ENCODE measurements around the gene RABGEF1.
"Not testable (repeated sequence)": the region's sequence is repeated elsewhere in the genome, so short reads cannot be mapped to it uniquely, and the experiment has no call there.

RABGEF1 gene

DNA sequence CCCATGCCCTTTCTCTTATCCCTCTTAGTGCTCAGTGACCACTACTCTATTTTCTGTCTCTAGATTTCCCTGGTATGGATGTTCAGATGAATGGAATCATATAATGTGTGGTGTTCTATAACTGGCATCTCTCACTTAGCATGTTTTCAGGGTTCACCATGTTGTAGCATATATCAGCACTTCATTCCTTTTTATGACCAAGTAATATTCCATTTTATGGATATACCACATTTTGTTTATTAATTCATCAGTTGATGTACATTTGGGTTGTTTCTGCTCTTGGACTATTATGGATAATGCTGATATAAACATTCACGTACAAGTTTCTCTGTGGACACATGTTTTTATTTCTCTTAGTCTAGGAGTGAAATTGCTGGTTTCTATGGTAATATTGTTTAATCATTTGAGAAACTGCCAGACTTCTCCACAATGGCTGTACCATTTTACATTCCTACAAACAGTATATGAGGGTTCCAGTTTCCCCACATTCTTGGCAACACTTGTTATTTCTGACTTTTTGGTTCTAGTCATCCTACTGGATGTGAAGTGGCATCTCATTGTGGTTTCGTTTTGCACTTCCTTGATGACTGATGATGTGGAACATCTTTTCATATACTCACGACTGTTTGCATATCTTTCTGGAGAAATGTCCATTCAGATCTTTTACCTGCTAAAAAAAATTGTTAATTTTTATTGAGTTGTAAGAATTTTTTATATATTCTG is 23.3 kb downstream of the RABGEF1 start:
- not testable (repeated sequence) for DNase-seq (ENCODE audit: extremely low read depth in 1 of 2, low read depth in 1 of 2)

DNA sequence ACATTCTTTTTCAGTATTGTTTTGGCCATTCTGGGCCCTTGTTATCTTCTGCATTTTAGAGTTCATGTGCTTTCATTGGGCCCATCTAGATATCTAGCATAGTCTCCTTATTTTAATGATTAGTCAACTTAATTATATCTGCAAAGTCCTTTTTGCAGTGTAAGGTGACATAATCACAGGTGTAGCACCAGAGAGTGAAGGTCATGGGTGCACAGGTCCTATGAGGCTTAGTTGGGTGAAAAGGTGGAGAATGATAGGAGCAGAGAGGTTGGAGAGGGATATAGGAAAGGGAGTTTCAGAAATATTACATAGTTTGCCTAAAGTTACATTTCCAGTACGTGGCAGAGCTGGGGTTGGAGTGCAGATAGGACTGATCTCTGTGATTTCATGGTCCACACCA is 24.4 kb downstream of the RABGEF1 start:
- DNase-seq (ENCODE audit: extremely low read depth in 1 of 2, low read depth in 1 of 2): not testable (repeated sequence)

DNA sequence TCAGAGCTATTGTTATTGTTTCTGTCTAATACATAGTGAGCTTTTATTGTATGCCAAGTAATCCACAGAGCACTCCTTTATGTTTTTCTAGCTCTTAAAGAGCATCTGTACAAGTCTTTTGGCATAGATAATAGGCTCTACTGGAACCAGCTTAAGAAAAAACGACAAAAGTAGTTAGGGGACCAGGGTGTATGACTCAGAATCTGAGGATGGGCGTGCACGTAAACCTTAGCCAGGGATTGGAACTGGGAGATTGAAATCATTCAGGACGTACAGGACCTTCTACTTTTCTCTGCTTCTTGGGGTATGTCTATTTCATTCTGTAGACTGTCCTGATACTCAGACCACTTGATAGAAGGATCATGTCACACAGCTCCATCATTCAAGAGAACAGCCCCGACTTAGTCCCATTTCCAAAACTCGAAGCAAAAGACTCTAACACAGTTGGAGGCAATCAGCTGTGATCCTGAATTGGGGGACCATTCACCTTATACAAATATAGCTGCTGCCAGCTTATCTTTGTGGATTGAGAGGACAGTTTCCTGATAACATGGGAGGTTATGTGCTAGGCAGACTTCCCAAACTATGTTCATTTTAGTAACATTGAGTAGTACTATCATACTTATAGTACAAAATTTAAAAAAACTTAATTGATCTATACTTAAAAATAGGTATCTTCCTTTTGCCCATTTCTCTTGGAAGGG is 24.9 kb downstream of the RABGEF1 start:
- DNase-seq (ENCODE audit: extremely low read depth in 1 of 2, low read depth in 1 of 2): not testable (repeated sequence)

DNA sequence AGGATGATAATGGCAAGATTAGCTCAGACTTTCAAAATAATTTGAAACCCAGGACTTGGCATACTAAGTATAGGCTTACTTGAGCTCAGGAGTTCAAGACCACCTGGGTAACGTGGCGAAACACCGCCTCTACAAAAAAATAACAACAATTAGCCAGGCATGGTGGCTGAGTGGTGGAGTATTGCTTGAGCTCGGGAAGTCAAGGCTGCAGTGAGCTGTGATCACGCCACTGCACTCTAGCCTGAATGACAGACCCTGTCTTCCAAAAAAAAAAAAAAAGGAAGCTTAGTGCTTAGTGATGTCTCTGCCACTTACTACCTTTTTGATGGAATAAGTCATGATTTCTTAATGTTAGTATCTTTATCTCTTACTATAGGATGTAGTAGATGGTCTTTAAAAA is 25.5 kb downstream of the RABGEF1 start:
- DNase-seq (ENCODE audit: extremely low read depth in 1 of 2, low read depth in 1 of 2): no peak

DNA sequence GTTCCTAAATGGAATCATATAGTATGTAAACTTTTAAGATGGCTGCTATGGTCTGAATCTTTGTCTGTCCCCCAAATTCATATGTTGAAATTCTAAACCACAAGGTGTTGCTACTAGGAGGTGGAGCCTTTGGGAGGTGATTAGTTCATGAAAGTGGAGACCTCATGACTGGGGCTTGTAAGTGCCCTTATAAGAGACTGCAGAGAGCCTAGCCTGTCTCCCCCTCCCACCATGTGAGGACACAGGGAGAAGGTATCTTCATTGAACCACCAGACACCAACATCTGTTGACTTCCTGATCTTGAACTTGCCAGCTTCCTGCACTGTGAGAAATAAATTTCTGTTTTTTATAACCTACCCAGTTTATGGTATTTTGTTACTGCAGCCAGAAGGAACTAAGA is 27.0 kb downstream of the RABGEF1 start:
- not testable (repeated sequence) for DNase-seq (ENCODE audit: extremely low read depth in 1 of 2, low read depth in 1 of 2)

DNA sequence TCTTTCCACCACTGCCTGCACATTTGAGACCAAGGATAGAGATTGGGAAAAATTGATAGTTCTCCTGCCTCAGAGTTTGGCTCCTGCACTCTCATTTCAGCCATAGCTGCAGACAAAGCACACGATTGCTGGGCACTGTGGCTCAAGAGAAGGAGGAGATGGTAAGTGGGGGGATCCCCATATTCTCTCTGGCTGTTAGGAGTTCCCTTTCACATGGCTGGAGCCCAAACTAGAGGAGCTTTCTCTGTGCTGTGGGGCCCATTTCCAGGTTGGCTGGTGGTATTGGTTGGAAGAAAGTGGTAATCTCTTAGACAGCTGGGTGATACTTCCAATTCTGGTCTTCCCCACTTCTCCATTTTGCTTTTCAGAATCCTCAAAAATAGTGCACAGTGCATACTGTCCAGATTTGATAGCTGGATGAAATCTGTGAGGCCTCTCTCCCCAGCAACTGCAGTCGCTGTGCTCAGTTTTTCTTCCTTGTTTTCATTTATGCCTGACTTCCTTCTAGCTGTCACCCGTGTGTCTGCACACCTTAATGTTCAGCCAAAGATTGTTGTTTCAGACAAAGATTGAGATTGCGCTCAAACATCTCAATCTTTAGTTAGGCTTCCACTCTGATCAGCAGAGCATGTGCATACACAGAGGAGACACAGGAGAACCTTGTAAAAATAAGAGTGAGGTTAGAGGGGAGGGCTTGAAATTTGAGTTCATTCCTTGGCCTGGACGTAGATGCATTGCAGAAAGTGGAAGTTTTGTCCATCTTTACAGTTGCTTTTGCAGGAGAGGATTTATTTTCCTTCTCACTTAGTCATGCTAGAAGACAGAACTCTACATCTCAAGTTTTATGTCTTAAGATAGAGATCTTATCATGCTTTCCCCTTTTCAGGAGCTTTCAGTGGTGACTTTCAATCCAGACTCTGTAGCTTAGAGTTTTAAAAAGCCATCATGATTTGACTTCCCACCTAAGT is 28.6 kb downstream of the RABGEF1 start:
- no peak for DNase-seq (ENCODE audit: extremely low read depth in 1 of 2, low read depth in 1 of 2)

DNA sequence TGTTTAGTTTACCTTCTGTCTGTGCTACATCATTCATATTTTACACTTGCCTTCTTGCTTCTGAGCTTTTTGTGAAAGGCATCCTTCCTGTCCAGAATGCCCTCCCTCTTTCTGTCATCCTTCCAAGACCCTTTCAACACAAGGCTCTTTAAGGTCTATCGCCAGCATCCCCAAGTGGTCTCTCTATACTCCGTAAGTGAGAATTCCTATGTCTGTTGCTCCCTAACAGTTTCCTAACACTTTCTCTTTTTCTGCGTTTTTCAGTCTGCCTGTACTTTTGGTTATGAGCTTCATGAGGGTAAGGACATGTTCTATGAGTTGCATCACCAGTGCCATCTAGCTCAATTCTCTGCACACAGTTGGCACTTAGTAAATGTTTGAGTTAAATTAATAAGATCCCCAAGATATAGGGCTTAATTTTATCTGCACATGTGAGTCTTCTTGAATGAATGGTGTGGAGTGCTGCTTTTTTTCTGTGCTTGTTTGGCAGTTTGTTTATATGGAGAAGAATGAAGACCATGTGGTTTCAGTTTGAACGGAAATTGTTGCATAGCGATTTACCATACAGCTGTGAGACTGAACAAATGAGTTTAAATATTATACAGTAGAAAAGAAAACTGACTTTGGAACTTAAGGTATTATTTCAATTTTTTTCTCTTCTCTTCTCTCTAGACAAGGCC is 29.4 kb downstream of the RABGEF1 start:
- DNase-seq (ENCODE audit: extremely low read depth in 1 of 2, low read depth in 1 of 2): no peak

DNA sequence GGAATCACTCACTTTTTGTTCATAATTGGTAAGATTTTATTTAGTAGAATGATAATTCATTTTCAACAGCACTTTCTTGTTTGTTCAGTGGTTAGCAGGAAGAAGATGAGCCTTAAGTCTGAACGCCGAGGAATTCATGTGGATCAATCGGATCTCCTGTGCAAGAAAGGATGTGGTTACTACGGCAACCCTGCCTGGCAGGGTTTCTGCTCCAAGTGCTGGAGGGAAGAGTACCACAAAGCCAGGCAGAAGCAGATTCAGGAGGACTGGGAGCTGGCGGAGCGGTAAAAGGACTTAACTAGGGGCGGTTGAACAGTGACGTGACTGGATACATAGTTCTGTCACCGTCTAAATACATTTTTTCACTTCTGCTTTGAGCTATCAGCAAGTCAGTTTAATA is 31.3 kb downstream of the RABGEF1 start:
- DNase-seq (ENCODE audit: extremely low read depth in 1 of 2, low read depth in 1 of 2): no peak

DNA sequence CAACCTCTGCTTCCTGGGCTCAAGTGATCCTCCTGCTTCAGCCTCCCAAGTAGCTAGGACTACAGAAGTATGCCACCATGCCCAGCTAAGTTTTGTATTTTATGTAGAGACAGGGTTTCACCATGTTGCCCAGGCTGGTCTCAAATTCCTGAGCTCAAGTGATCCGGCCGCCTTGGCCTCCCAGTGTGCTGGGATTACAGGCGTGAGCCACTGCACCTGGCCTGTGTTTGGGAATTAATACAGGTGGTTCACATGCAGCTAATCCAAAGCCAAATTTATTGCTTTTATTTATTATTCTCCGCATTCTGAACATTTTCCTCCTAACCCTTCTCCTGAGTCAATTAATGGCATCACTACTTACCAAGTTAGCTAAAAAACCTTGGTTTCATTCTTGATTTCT is 33.2 kb downstream of the RABGEF1 start:
- not testable (repeated sequence) for DNase-seq (ENCODE audit: extremely low read depth in 1 of 2, low read depth in 1 of 2)

DNA sequence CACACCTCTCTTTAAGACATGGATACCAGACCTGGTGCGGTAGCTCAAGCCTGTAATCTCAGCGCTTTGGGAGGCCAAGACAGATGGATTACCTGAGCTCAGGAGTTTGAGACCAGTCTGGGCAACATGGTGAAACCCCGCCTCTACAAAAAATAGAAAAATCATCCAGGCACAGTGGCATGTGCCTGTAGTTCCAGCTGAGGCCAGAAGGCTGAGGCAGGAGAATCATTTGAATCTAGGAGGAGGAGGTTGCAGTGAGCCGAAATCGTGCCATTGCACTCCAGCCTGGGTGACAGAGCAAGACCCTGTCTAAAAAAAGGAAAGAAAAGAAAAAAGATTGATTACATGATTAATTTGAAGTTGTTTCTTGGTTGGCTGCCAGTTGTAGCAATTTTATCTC is 35.9 kb downstream of the RABGEF1 start:
- not testable (repeated sequence) for DNase-seq (ENCODE audit: extremely low read depth in 1 of 2, low read depth in 1 of 2)

DNA sequence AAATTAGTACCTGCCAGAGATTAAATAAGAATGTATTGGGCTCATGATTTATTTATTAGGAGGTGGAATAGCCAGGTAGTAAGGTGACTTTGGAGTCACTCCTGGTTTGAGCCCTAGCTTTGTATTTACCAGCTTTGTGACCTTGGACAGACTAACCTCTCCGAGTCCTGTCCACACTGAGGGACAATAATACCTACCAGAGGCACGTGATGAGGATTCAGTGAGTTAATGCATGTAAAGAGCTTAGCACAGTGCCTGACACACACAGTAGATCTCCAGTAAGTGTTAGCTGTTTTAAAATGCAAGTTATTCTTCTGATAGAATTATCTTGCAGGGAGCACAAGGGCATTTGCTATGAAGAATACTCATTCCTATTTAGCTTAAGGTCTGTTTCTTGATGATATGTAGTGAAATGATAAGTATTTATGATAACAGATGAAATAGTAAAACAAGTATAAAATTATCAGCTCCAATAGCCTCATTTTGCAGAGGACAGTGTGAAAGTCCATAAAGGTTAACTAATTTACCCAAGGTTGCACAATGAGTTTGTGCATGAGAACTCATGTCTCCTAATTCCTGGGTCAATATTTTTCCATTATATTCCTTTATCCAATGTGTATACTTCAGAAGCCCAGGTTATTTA is 36.4 kb downstream of the RABGEF1 start:
- no peak for DNase-seq (ENCODE audit: extremely low read depth in 1 of 2, low read depth in 1 of 2)

DNA sequence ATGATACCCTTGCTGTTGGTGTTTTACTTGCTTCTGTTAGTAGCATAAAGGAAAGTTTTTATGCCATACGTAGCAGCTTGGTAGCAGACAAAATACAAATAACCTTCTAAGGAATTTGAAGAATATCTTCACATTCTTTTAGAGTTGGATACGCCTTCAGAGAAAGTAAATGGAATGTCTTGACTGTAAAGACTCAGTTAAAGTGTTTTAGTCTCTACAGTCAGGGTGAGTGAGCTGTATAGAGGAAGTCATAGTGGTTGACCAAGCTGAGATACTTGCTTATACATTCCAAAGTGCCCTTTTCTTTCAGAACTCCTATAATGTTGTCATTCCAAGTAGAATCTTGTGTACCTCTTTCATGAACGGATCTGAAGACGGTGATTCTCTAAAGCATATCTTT is 37.7 kb downstream of the RABGEF1 start:
- DNase-seq (ENCODE audit: extremely low read depth in 1 of 2, low read depth in 1 of 2): no peak

DNA sequence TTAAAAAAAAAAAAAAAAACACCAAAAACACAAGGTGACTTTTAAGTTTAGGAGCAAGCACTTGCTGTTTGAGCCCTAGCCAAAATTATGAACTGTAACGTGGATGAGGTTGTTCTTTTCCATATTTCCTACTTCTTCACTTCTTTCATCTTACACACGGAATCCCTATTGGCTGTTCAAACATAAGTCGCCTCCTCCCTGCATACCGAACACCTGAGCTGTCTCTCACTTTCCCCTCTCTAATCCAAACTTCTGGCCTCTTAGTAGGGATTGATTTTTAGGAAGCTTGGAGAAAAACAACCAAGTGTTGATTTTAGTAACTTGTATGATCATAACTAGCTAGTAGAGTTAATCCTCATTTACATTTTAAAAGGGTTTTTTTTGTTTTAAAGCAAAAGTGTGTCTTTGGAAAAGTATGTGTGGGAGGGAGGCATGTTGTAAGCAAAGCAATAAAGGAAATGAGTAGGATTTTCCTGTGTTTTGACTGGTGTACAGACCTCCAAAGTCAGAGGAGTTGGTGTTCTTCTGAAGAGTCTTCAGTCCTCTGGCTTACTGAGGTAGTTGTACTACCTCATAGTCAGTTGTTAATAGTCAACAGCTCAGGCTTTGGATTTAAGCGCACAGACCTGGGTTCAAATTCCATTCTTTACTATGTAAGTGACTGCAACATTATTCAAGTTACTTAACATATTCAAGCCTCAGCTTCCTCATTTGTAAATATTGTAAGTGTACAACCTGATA is 39.3 kb downstream of the RABGEF1 start:
- DNase-seq (ENCODE audit: extremely low read depth in 1 of 2, low read depth in 1 of 2): no peak

DNA sequence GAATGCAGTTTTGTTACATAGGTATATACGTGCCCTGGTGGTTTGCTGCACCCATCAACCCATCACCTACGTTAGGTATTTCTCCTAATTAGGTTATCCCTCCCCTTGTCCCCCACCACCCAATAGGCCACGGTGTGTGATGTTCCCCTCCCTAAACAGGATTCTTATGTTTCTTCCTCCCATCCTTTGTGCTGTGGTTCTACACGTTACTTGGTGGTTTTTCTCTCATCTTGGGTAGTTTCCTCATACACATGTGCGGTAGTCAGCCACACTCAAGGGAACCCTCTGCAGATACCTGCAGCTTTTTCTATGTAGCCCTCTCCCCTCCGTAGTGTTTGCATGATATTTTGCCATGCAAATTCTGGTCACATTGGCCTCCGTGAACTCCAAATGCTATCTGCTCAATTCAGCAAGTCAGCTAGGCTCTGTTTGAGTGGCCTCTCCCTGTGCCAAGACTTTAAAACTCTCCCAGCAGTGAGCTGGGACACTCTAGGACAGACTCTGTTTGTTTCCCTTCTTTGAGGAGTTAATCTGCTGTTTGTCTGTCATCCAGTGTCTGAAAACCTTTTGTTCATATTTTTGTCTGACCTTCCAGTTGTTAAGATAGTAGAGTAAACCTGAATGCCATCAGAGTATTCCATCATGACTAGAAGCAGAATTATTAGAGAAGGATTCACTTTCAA is 41.0 kb downstream of the RABGEF1 start:
- no peak for DNase-seq (ENCODE audit: extremely low read depth in 1 of 2, low read depth in 1 of 2)

DNA sequence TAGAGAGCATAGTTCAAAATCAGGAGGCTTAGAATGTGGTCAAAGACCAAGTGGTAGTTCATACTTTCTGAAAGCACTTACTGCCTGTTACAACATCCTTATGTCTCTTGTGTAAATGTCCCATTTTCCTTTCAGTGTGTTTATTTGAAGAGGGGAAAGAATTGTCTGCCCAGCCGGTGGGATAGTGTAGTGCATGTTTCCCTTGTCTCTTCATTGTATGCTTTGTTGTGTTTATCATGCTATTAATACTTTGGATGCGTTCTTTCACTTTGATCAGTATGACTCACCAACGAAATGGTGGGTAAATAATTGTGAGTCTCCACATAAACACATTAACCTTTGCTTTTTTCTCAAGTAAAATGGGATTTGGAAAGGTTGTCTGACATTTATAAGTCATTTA is 42.3 kb downstream of the RABGEF1 start:
- DNase-seq (ENCODE audit: extremely low read depth in 1 of 2, low read depth in 1 of 2): not testable (repeated sequence)

DNA sequence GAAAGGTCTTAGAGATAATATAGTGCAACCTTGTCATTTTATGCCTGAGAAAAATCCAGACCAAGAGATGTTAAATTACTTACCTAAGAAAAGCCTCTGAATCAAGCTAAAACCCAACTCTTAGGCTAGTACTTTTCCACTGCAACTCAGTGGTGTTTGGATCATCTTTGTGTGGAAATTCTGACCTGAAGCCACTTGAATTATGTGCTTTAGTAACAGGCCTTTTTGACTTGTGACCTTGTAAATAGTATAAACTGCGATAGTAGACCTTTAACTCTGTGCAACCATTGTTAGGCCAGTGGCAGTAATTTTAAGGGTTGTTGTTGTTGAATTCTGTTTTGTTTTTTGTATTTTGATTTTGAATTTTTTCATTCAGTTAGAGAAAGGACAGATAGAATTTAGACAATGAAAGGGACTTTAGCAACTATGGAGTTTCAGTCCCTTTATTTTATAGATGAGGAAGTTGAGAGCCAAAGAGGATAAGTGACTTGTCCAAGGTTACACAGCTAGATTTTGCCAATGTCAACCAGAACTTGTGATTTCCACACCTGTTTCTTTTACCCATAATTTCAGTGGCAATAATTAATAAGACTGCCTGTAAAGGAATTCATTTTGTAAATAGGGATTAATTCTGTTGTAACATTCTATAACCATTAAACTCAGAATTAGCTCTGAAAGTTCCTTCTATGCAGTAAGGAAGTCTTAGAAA is 43.5 kb downstream of the RABGEF1 start:
- not testable (repeated sequence) for DNase-seq (ENCODE audit: extremely low read depth in 1 of 2, low read depth in 1 of 2)

DNA sequence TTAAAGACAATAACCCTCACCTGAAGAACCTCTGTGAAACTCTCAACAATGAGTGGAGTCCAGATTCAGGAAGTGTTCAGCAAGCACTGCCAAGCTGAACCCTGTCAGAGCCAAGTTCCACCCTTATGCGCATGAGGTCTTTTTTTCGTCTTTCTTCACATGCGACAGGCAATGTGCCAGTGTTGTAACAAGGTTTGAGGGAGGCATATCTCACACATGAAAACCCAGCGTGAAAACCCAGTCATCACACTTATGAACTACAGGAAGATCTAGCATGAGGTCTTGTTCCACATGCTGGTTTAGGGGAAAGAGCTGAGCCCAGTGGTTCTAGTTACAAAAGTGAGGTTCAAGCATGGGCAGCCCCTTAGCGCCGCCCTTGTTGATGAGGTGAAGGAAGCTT is 49.7 kb downstream of the RABGEF1 start:
- no peak for DNase-seq (ENCODE audit: extremely low read depth in 1 of 2, low read depth in 1 of 2)

DNA sequence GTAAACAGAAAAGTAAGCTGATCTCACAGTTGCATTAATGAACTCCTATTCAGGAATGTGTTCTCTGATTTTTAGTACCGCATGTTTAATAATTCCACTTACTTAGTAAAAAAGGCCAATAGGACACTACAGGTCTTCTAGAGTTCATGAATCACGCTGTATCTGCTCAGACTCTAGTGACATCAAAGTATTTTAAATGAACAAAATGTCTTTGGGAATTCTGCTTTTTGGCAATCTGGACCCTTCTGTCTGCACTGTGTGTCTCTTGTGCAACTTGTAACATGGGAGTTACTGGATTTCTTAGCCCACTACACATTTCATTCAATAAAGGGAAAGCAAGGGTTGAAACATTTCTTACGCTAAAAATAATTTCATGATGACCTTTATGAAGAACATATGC is 50.2 kb downstream of the RABGEF1 start:
- DNase-seq (ENCODE audit: extremely low read depth in 1 of 2, low read depth in 1 of 2): no peak
